Vagina (tissue), 2 donors: ENCODE data around the gene SHISAL2A.

Experiments used
- CTCF ChIP-seq, 3 experiments: fragments of 450-650 bp in 2 of 3; fragments of 200-600 bp in 1 of 3; sonication (generic) in 1 of 3; IDR thresholded peaks; one replicate each; pipeline ENCODE4 v1.5.1; 2017 to 2019; ENCODE audit warnings: antibody characterized with exemption in 3 of 3, mild to moderate bottlenecking in 2 of 3, moderate library complexity in 2 of 3
- POLR2A ChIP-seq, 2 donors: fragments of 450-650 bp; IDR thresholded peaks; one replicate each; pipeline ENCODE4 v1.6.1; 2017; ENCODE audit warnings: antibody characterized with exemption in 2 of 2, mild to moderate bottlenecking in 2 of 2, moderate library complexity in 2 of 2
- POLR2AphosphoS5 ChIP-seq, 2 donors: sonication (generic); formaldehyde crosslinking; IDR thresholded peaks; one replicate each; pipeline ENCODE4 v1.9.0; 2017; ENCODE audit warnings: antibody characterized with exemption in 2 of 2, mild to moderate bottlenecking in 2 of 2, low read depth in 1 of 2; ENCODE audit not compliant: insufficient read depth in 1 of 2

- TF ChIP-seq POLR2A (IDR thresholded peaks at IDR 0.05) (no peak), CTCF (IDR thresholded peaks at IDR 0.05) (no peak), POLR2AphosphoS5 (IDR thresholded peaks at IDR 0.05; ENCODE audit: insufficient read depth in 1 of 2, low read depth in 1 of 2) (no peak)
Observed at GRCh38 chr1:52627028-52627427, 5.9 kb upstream of the SHISAL2A start.
